ENCODE results near the gene ZNF526. TPM values are rescaled to one million over a fixed set of nuclear protein-coding genes. Genes with fewer than 3 reads are reported as not detected.

Gene ZNF526
- total RNA-seq, 1 experiment from 2014 or later, result 5.1 TPM

- H3K9ac ChIP-seq (ENCODE audit: low read length), result no peak overlapping the region
- intact Hi-C loops (cut with micrococcal nuclease), result no loop called here
- H3K27me3 ChIP-seq (ENCODE audit: low read length), result peaks cover 38% of the 10 kb centered on the region
- H3K27ac ChIP-seq (ENCODE audit: low read length), result no peak overlapping the region
- H3K36me3 ChIP-seq (ENCODE audit: low read depth, low read length), result no peaks in the 10 kb centered on the region
- 0 out of 2 replicates have a peak, but pooled peaks cover 4% of the 10 kb centered on the region for H3K4me1 ChIP-seq (ENCODE audit: insufficient read depth, low read length)
- no peaks in the 10 kb centered on the region for H3F3A ChIP-seq (ENCODE audit: low read length, unreplicated experiment)
- BruUV-seq (replicated peaks), result no TSS peak
- TF ChIP-seq EZH2 (IDR thresholded peaks at IDR 0.05; ENCODE audit: low read length, unreplicated experiment) (no peak), CTCF (conservative IDR thresholded peaks at IDR 0.05; ENCODE audit: low read depth, low read length) (peak; percentile 48), EZH2phosphoT487 (IDR thresholded peaks at IDR 0.05; ENCODE audit: borderline replicate concordance, low read length) (no peak)
- ChIA-PET CTCF (no interaction called here), POLR2A (ENCODE audit: unreplicated experiment) (no interaction called here)
- H3K9me3 ChIP-seq (ENCODE audit: low read length), result no peaks in the 10 kb centered on the region
- H4K20me1 ChIP-seq (ENCODE audit: low read length), result no peaks in the 10 kb centered on the region
- DNase-seq (no peak), ATAC-seq (no peak)
- no peak overlapping the region for H3K4me2 ChIP-seq (ENCODE audit: low read length)
- no peak overlapping the region for H2AFZ ChIP-seq (ENCODE audit: low read length)
- no peaks in the 10 kb centered on the region for H3K9me2 ChIP-seq (replicated peaks; ENCODE audit: low read length)
- H3K79me2 ChIP-seq (ENCODE audit: low read length), result no peaks in the 10 kb centered on the region
- no peak overlapping the region for H3K4me3 ChIP-seq (ENCODE audit: low read length)
These were observed 41.1 kb upstream of the ZNF526 start for GRCh38 chr19:42178791-42179674.

- BruUV-seq (replicated peaks), result no TSS peak
- H3K4me2 ChIP-seq (ENCODE audit: low read length), result no peak overlapping the region
- POLR2A ChIA-PET (ENCODE audit: unreplicated experiment), result no interaction called here
These were observed 35.7 kb upstream of the ZNF526 start for GRCh38 chr19:42184401-42184861.

More at GRCh38 chr19:42184401-42184861, 35.7 kb upstream of the ZNF526 start:
- ATAC-seq (peak; percentile 90), DNase-seq (peak; percentile 79)
- Histone ChIP-seq H3K79me2 (ENCODE audit: low read length) (no peaks in the 10 kb centered on the region), H3K27me3 (ENCODE audit: low read length) (peaks cover 7% of the 10 kb centered on the region; the same call in 1 of the 2 replicates), H3K27ac (ENCODE audit: low read length) (no peak overlapping the region), H2AFZ (ENCODE audit: low read length) (no peak overlapping the region), H3K4me1 (ENCODE audit: insufficient read depth, low read length) (peaks cover 5% of the 10 kb centered on the region; the same call in 1 of the 2 replicates), H3K4me3 (ENCODE audit: low read length) (no peak overlapping the region), H3F3A (ENCODE audit: low read length, unreplicated experiment) (no peaks in the 10 kb centered on the region), H3K9me2 (replicated peaks; ENCODE audit: low read length) (no peaks in the 10 kb centered on the region), H3K36me3 (ENCODE audit: low read depth, low read length) (no peaks in the 10 kb centered on the region), H4K20me1 (ENCODE audit: low read length) (no peaks in the 10 kb centered on the region), H3K9me3 (ENCODE audit: low read length) (no peaks in the 10 kb centered on the region), H3K9ac (ENCODE audit: low read length) (no peak overlapping the region)
- CTCF ChIA-PET, result interaction anchor here (0.9 to 1.0 kb wide), 2 partner anchors 12 to 52 kb away, joined by 3 read pairs; no protein-coding TSS in a partner anchor
- intact Hi-C loops (cut with micrococcal nuclease), result loop anchor here (1.0 kb wide), 1 partner anchor 51 kb away; no protein-coding TSS in a partner anchor
- no peak for TF ChIP-seq EZH2phosphoT487 (IDR thresholded peaks at IDR 0.05; ENCODE audit: borderline replicate concordance, low read length)
- peak; percentile 86 for TF ChIP-seq CTCF (conservative IDR thresholded peaks at IDR 0.05; ENCODE audit: low read depth, low read length)
